ENCODE measurements around the gene TSPAN5.

Gene TSPAN5

DNA sequence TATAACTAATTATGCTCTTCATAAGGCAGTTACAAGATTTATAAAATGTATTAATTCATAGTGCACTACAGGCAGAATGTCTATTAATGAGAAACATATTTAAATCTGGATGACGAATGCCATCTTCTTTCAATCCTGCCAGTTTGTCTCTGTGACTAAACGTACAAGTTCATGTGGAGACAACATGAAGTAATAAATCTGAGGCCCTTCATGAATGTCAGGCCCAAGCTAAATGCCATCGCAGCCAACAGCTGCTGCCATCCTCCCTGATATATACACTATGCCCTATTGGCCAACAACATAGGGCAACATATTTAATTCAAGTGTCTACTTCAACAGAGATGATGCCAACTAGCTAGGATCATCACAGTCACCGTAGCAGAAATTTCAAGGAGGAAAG lies 43.7 kb downstream of the TSPAN5 start:
- no peak for DNase-seq (ENCODE audit: low read depth in 2 of 2)
- no peak overlapping the region for H3K4me3 ChIP-seq (replicated peaks in 1 of 2; ENCODE audit: low read depth in 2 of 2, low read length in 2 of 2)
- TF ChIP-seq, protein P1, sequence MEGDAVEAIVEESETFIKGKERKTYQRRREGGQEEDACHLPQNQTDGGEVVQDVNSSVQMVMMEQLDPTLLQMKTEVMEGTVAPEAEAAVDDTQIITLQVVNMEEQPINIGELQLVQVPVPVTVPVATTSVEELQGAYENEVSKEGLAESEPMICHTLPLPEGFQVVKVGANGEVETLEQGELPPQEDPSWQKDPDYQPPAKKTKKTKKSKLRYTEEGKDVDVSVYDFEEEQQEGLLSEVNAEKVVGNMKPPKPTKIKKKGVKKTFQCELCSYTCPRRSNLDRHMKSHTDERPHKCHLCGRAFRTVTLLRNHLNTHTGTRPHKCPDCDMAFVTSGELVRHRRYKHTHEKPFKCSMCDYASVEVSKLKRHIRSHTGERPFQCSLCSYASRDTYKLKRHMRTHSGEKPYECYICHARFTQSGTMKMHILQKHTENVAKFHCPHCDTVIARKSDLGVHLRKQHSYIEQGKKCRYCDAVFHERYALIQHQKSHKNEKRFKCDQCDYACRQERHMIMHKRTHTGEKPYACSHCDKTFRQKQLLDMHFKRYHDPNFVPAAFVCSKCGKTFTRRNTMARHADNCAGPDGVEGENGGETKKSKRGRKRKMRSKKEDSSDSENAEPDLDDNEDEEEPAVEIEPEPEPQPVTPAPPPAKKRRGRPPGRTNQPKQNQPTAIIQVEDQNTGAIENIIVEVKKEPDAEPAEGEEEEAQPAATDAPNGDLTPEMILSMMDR (IDR thresholded peaks at IDR 0.05; ENCODE audit: low read depth, low read length): no peak

- DNase-seq (ENCODE audit: low read depth in 2 of 2): no peak
- TF ChIP-seq, protein P1 (IDR thresholded peaks at IDR 0.05; ENCODE audit: low read depth, low read length): no peak
- no peak overlapping the region for H3K4me3 ChIP-seq (replicated peaks in 1 of 2; ENCODE audit: low read depth in 2 of 2, low read length in 2 of 2)
Measured at GRCh38 chr4:98614094-98614493, 44.3 kb downstream of the TSPAN5 start.

DNA sequence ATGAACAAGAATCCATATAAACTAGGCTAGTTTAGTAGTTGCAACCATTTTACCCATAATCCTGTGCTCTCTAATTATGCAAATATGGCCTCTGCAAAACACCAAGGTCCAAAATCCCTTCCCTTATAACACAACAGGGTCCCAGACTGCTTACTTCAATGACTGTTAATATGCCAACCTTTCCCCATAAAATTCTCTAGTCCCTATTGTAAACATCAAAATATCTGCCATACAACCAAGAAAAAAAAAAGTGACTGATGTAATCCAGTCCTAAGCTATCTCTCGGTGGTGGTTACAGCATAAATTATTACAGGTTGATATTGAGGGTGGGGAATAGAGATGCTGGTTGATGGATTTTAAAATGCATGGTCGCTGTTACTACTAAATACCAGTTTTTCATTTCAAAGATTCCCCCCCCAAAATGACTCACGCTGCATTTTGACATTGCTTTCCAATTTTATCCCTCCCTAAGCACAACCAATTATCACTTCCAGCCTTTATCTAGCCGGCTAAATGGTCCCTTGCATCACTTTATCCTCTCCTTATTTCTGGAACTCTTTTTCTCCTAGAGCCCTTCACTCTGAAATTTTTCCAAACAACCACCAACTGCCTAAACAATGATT lies 44.8 kb downstream of the TSPAN5 start:
- TF ChIP-seq, protein P1 (IDR thresholded peaks at IDR 0.05; ENCODE audit: low read depth, low read length): no peak
- no peak for DNase-seq (ENCODE audit: low read depth in 2 of 2)
- H3K4me3 ChIP-seq (replicated peaks in 1 of 2; ENCODE audit: low read depth in 2 of 2, low read length in 2 of 2): no peak overlapping the region

DNA sequence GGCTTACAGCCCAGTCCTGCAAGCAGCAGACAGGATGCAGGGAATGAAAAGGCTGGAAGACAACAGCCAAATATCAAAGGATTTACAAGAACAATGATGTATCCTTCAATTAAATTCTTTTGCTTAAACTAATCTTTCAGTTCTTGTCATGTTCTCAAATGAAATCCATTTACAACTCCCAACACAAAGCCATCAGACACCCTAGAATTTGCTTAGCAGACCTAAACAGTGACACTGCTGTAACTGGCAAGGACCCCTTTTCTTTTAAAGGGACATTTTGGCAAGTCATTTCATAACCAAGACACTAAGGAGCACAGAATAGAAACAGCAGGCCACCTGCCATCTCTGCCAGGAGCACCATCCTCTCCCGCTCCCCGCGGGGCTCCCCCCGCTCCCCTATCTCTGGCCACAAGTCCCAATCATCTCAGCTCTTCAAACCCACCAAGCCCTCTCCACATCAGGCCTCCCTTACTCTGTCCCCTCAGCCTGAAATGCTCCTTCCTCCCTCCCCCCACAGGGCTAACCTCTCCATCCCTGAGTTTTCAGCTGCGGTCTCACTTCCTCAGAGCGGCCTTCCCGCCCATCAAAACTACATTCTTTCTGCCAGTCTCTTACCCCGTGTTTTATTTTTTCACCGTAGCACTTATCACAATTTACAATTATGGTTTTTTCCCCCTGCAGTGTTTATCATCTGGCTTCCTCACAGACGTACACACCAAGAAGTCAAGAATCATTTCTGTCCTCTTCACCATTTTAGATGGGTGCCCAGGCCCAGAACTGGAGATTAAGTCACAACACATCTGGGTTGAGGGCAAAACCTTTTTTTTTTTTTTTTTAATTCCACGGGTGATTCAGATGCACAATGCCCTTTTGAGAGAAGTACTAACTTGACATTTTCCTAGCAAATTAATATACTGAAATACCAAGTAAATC lies 45.8 kb downstream of the TSPAN5 start:
- H3K4me3 ChIP-seq (replicated peaks in 1 of 2; ENCODE audit: low read depth in 2 of 2, low read length in 2 of 2): no peak overlapping the region
- no peak for DNase-seq (ENCODE audit: low read depth in 2 of 2)
- TF ChIP-seq, protein P1 (IDR thresholded peaks at IDR 0.05; ENCODE audit: low read depth, low read length): no peak

DNA sequence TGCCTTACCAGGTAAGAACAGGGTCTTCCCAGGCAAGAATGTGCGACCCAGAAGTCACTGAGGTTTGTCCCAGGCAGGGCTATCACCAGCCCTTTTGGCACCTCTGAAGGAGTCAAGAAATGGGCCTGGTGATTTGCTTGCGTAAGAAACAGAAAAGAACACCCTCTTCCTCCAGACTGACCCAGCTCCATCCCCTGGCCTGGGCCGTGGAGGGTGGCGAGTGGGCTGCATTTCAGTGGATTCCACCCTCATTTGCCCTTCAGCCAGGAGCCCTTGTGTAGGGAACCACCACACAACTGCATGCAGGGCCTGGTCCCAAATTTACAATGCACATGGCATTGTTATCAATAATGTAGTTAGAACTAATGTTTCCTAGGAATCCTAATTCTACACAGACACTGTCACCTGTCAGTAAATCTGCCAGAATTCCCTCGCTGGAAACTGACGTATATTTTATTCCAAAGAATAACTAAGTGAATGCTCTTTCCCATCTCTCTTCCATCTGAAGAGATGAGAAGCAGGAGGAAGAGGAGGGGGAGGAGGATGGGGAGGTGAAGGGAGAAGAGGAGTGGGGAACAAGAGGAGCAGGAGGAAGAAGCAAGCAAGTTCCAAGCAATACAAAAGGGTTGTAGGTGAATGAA lies 46.6 kb downstream of the TSPAN5 start:
- TF ChIP-seq, protein P1 (IDR thresholded peaks at IDR 0.05; ENCODE audit: low read depth, low read length): no peak
- DNase-seq (ENCODE audit: low read depth in 2 of 2): no peak
- no peak overlapping the region for H3K4me3 ChIP-seq (replicated peaks in 1 of 2; ENCODE audit: low read depth in 2 of 2, low read length in 2 of 2)

DNA sequence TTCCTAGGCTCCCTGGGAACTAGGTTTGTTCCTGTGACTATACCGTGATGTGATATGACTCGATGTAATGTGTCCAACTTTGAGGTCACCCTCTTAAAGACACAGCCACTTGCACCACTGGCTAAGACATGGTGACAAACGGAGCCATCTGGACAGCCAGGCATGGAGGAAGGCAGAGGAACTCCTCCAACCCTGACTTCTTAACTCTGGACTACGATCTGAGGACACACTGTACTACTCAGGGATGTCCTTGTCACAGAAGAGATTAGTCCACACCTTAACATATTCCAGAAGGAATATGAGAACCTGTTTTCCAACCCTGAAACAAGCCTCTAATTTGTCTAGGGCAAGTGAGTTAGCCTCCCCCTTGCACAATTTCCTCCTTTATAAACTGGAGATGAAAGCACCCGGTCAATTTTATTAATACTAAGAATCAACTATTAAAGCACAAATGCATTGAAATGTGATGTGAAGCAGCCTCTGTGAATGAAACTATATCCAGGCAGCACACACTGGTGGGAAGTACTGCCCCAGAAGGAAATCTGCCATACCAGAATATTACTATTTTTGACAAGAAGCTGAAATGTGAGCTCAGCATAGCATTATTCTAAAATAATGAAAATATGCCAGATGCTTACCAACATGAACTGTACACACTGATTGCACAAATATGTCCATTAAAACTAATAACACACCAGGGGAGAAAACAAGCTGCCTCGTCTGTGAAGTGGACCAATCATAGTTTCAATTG lies 47.3 kb downstream of the TSPAN5 start:
- DNase-seq (ENCODE audit: low read depth in 2 of 2): no peak
- TF ChIP-seq, protein P1 (IDR thresholded peaks at IDR 0.05; ENCODE audit: low read depth, low read length): no peak
- H3K4me3 ChIP-seq (replicated peaks in 1 of 2; ENCODE audit: low read depth in 2 of 2, low read length in 2 of 2): no peak overlapping the region

Data from cardiac fibroblast (primary cell).